NCI-H82 (cell line): ENCODE results near the gene ZNF22.

Experiments used
- DNase-seq: peaks from one replicate; lab custom pipeline; 2025; lab: John Stamatoyannopoulos, UW

Gene ZNF22

GRCh38 chr10:45000752-45001380 lies at the start of gene ZNF22:
Gene ZNF22 (plus strand): TSS chr10:45000923. CDS start chr10:45003369, 2,446 bp downstream.
- peak; percentile 65 for DNase-seq

GRCh38 chr10:44951576-44952226 lies 49.0 kb upstream of the ZNF22 start:
- no peak for DNase-seq

GRCh38 chr10:44952779-44953231 lies 47.9 kb upstream of the ZNF22 start:
- DNase-seq, result no peak

GRCh38 chr10:44954042-44954441 lies 46.7 kb upstream of the ZNF22 start:
- no peak for DNase-seq

- DNase-seq, result no peak
These were observed 45.8 kb upstream of the ZNF22 start for GRCh38 chr10:44954962-44955361.

GRCh38 chr10:44955413-44956070 lies 45.2 kb upstream of the ZNF22 start:
- no peak for DNase-seq

- no peak for DNase-seq
These were observed 44.5 kb upstream of the ZNF22 start for GRCh38 chr10:44956226-44956625.

GRCh38 chr10:44956717-44957706 lies 43.7 kb upstream of the ZNF22 start:
- no peak for DNase-seq

- no peak for DNase-seq
These were observed 42.4 kb upstream of the ZNF22 start for GRCh38 chr10:44958196-44958897.

- DNase-seq, result no peak
These were observed 41.9 kb upstream of the ZNF22 start for GRCh38 chr10:44958898-44959246.

GRCh38 chr10:44959247-44960087 lies 41.3 kb upstream of the ZNF22 start, which contains the start of gene RASSF4:
Gene RASSF4 (plus strand): TSS chr10:44959802. CDS start chr10:44970203, 10,401 bp downstream.
- DNase-seq, result peak; percentile 88

GRCh38 chr10:44960088-44960460 lies 40.6 kb upstream of the ZNF22 start:
- no peak for DNase-seq

GRCh38 chr10:44960482-44961229 lies 40.1 kb upstream of the ZNF22 start:
- no peak for DNase-seq

- DNase-seq, result no peak
These were observed 39.5 kb upstream of the ZNF22 start for GRCh38 chr10:44961230-44961571.

- no peak for DNase-seq
These were observed 38.6 kb upstream of the ZNF22 start for GRCh38 chr10:44961931-44962750.

GRCh38 chr10:44962870-44963738 lies 37.6 kb upstream of the ZNF22 start:
- peak; percentile 23 for DNase-seq

GRCh38 chr10:44963772-44964633 lies 36.7 kb upstream of the ZNF22 start:
- peak; percentile 40 for DNase-seq
